ENCODE results near the gene ABL1.

ABL1 gene

DNA sequence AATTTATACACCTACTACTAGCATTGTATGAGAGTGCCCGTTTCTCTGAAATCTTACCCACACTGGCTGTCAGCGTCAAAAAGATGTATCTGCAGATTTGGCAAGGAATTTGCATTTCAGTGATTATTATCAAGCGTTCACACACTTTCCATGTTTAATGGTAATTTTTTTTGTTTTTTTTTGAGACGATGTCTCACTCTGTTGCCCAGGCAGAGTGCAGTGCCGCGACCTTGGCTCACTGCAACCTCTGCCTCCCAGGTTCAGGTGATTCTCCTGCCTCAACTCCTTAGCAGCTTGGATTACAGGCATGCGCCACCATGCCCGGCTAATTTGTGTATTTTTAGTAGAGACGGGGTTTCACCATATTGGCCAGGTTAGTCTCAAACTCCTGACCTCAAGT is 14.3 kb downstream of the ABL1 start:
- no peak for DNase-seq (ENCODE audit: low read depth)

DNA sequence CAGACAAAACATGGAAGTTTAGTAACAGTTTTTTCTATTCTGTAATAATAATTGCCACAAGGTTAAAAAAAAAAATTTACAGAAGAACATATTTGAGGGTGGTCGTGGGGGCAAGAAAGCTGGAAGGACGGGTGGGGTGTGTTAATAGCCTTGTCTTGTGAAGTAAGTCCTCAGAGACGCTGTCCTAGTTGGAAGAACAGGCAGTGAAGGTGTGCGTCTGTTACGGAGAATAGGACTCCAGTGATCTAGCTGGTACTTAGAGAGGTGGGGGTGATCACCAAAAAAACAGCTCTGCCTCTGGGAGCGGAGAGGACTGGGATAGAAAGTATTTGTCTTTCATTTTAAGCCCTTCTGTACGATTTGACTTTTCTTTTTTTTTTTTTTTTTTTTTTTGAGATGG is 17.7 kb downstream of the ABL1 start:
- no peak for DNase-seq (ENCODE audit: low read depth)

GRCh38 chr9:130854092-130854491 is 19.0 kb downstream of the ABL1 start:
- DNase-seq (ENCODE audit: low read depth): no peak

GRCh38 chr9:130854835-130855234 is 19.8 kb downstream of the ABL1 start:
- DNase-seq (ENCODE audit: low read depth): no peak

- no peak for DNase-seq (ENCODE audit: low read depth)
These were observed 21.4 kb downstream of the ABL1 start for GRCh38 chr9:130856474-130856873.

DNA sequence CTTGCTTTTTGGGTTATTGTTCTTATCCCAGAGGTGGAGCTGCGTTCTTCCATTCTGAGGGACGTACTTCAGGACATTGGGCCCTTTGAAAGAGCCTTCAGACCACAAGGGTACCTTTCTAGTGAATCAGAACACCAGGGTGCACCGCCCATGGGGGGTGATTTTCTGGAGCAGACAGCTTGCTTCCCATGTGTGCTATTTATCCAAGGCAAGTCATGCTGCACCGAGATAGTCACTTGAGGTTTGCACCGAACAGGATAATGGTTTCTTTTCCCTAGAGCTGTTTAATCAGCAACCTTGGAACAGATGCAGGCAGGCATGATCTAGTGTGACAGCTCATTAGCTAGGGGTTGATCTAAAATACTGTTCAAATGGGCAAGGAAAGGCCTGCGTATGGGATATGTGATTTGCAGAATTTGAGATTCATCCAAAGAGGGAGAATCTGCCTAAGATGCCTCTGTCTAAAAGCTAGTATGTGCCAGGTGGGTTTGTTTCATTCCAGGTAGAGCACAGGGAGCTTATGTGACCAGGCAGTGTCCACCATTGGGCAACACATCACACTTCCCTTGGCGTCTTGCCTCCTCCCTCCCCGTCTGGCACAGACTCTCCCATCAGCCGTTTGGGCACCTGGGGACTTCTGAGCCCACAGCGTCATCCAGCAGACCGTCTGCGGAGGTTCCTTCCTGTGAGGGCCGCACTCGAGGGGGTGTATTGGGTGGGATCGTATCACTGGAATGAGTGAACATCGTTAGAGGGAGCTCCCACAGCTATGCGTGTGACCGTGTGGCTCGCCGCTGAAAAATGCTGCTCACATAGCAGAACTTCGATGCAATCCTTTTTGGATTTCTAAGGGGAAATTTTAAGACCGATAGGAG is 23.0 kb downstream of the ABL1 start:
- no peak for DNase-seq (ENCODE audit: low read depth)

DNA sequence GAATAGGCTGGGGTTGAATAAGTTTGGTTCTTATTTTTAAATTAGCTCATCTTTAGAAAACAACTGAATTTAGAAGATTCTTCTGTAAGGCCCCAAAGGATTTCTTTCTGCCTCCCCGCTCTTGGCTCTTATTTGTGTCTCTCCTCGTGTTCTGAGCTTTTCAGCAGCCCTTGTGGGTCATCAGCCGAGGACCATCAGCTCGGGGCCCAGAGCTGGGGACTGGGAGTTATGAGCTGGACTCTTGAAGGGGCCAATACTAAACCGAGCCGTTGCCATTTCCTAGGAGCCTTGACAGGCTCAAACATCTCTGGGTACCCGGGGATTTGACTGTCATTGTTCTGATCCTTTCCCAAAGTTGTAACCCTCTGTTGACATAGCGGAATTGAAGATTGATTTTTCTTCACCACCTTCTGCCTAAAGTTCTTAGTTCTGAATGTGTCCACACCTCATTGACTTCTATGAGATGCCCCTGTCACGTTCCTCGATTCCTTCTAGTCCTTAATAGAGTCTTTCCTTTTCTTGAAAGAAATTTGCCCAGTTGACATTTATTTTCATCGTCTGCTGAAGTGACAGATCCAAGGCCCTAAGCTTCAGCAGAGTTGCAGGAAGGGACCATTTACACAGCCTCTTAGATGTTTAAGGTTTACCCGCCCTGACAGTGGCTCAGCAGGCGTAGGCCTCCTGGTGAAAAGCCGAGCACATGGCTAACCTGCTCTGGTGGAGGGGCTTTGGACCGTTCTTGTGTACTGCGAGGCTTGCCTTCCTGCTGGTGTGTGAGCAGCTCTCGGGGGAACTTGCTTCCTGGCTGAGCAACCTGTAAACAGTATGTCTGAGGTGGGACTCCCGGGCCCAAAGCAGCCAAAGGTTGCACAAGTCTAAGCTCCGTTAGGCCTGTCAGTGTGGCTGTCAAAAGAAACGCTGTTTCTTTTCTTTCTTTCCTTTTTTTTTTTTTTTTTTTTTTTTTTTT is 24.0 kb downstream of the ABL1 start:
- no peak for DNase-seq (ENCODE audit: low read depth)

DNA sequence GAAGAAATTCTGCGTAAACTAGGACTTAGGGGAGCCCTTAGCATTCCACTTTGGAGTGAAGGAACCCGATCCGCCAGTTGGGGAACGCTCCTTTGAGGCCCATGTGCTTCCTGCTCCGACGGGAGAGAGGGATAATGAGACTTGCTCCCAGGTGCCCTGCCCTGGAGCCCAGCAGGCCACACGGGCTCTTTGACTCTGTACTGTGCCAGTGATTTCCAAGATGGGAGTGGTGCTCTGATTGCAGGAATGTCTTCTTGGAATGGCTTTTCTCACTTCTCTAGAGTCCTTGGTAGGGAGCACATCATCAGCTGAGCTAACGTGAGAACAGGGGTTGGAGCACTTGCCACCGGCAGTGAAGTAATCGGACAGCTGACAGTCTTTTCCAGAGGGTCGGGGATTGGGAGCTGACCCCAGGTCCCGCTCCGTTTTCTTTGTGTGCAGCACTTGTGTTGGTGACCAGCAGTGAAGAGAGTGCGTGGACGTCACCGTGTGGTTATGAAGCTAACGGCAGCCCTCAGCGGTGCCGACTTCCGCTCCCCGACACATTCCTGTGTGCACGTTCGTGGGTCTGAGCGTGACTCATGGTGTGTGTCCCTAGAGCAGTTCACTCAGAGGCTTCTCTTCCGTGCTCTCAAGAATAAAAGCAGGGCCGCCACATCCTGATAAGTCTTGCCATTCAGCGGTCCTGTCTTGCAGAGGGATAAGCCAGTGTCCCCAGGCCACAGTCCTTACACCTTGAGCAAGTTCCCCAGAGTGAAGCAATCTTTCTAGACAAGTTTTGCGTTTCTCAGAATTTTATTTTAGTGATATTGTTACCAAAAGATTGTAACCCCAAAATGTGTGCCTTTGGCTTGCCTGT is 25.6 kb downstream of the ABL1 start:
- DNase-seq (ENCODE audit: low read depth): no peak

GRCh38 chr9:130861372-130862180 is 26.5 kb downstream of the ABL1 start:
- no peak for DNase-seq (ENCODE audit: low read depth)

DNA sequence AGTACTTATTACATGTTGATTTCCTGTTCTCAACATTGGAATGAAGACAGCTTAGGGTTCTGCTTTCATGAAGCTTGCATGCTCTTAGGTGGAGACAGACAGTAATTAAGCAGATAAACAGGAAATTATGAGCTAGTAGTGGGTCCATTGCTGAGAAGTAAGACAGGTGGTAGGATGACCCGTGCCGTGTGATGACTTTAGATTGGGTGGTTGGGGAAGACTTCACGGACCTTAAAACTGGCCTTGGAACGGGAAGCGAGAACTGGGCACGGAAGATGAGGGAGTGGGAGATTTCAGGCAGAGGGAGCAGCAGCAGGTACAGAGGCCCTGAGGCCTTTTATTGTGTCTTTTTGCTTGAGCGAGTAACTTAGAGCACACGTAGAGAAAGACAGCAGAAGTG is 27.2 kb downstream of the ABL1 start:
- DNase-seq (ENCODE audit: low read depth): no peak

GRCh38 chr9:130862747-130863146 is 27.7 kb downstream of the ABL1 start:
- DNase-seq (ENCODE audit: low read depth): no peak

DNA sequence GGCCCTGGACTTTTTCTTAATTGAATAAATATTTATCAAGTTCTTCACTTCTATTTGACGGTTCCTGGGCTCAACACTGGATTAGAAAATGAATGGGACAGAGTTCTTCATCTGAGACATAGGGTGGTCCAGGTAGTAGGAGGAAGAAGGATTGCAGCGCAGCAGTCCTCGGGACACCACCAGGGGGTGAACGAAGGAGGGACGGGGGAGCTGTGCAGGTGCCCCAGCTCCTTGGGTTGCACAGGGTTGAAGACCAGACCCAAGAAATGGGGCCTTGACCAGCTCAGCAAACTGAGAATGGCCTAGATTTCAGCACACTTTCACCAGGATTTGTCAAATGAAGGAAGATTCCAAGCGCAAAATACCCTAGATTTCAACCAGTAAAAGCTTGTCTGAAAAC is 29.5 kb downstream of the ABL1 start:
- DNase-seq (ENCODE audit: low read depth): no peak

DNA sequence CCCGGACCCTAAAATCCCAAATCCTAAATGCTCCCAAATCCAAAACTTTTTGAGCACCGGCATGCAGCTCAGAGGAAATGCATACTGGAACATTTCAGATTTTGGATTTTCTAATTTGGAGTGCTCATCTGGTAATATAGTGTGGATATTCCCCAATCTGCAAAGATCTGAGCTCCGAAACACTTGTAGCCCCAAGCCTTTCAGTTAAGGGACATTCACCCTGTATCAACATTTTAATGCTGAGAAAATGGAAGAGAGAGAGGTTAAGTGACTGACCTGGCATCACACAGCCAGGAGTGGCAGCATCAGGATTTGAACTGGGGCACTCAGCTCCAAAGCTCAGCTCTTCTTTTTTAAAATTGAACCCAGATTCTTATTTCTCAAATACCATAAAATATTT is 30.9 kb downstream of the ABL1 start:
- DNase-seq (ENCODE audit: low read depth): no peak

GRCh38 chr9:130866474-130866965 is 31.5 kb downstream of the ABL1 start:
- DNase-seq (ENCODE audit: low read depth): peak; percentile 32

DNA sequence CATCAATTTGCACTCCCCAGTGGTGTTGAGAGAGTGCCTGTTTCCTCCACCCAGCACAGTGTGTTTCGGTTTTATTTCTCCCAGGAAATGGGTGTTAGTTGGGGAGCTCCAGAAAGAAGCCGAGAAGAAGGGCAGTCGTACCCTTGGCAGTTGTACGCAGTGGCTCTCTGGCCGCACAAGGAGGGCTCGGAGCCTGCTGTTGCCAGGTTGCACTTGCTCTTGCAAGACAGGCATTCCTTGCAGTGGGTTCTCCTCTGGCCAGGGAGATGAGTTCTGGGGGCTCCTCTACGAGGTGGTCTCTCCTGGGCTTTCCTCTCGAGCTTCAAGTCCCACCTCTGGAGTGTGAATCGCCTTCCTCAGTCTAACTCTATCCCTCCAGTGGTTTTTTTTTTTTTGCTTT is 32.5 kb downstream of the ABL1 start:
- DNase-seq (ENCODE audit: low read depth): no peak

- DNase-seq (ENCODE audit: low read depth): no peak
These were observed 33.2 kb downstream of the ABL1 start for GRCh38 chr9:130868230-130868629.

GRCh38 chr9:130869250-130869649 is 34.2 kb downstream of the ABL1 start:
- no peak for DNase-seq (ENCODE audit: low read depth)

DNA sequence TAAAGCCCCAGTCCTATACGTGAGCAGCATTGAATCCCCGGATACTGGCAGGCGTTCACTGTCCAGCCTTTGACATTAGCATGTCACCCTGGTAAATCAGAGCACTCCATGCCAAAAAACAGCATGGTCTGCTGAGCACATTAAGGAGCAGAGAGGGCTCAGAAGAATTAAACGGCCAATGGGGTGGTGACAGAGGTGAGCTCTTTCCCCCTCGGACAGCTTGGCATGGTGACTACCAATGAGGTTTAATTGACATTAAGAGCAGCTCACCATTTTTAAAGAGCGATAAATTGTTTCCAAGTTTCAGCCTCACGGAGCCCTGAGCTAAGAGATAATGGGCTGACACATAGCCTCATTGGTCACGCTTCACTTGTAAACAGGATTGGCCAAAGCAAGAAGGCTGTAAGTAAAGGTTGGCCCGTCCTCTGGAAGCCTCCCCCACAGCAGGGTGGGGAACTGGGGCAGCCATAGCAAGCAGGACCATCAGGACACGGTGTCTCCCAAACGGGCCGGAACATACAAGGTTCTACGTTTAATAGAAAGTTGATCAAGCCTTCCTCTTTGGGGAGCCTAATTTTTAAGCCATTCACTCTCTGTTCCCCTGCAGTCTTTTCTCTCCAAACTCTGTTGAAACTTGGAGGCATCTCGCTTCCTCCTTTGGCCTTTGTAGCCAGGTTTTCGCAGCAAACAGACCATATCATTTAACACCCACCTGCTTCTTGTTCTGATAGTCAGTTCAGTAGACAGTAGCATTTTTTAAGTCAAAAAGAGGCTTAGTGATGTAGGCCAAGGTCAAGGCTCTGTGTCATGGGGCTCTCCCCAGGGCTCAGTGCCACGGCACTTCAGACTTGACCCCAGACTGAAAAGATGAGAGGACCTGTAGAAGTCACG is 35.7 kb downstream of the ABL1 start:
- no peak for DNase-seq (ENCODE audit: low read depth)

DNA sequence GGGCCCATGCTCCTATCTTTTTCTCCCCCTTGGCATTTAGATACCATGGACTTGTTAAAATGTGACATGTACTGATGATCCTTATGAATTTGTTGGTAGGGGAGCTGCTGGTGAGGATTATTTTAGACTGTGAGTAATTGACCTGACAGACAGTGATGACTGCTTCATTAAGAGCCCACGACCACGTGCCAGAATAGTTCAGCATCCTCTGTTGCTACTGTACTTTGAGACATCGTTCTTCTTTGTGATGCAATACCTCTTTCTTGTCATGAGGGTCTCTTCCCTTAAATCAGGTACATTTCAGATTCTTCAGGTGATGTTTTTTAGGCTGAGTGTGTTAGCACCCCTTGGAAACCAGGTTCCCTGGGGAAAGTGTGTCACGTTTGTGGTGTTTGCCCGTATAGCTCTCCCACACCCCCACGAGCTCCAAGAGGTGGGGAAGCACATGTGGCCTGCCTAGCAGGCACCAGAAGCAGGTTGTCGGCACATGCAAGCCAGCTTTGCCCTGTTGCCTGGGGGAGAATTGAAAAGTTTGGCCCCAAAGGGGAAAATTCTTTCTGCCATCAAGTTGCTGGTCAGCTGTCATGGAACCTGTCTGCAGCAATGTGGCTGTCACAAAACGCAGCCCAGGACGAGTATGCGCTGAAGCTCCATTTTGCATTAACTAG is 36.5 kb downstream of the ABL1 start:
- no peak for DNase-seq (ENCODE audit: low read depth)
